Smooth muscle cell (in vitro differentiated cells): Measurements from ENCODE around the gene FOXC2. TPM values are rescaled to one million over a fixed set of nuclear protein-coding genes. Genes with fewer than 3 reads are reported as not detected.

Experiments used
- DNase-seq: peaks from one replicate; lab custom pipeline; 2025; ENCODE audit not compliant: unreplicated experiment; lab: John Stamatoyannopoulos, UW
- H2AFZ ChIP-seq: fragments of 200-600 bp; sonication (generic); 2 replicates; pipeline ENCODE4 v1.6.0; 2016; ENCODE audit warnings: antibody characterized with exemption, low read depth, mild to moderate bottlenecking
- H3F3A ChIP-seq: fragments of 200-600 bp; sonication (generic); 2 replicates; pipeline ENCODE4 v1.6.0; 2017; ENCODE audit warnings: antibody characterized with exemption, low read depth
- H3K27ac ChIP-seq: fragments of 200-600 bp; sonication (generic); 2 replicates; pipeline ENCODE4 v1.5.1; 2016; ENCODE audit warnings: low read depth, mild to moderate bottlenecking
- H3K27me3 ChIP-seq: fragments of 200-600 bp; sonication (generic); 2 replicates; pipeline ENCODE4 v1.6.1; 2016; ENCODE audit warnings: low read depth, mild to moderate bottlenecking
- H3K36me3 ChIP-seq: fragments of 200-600 bp; sonication (generic); 2 replicates; pipeline ENCODE4 v1.5.1; 2016; ENCODE audit warnings: low read depth
- H3K4me1 ChIP-seq: fragments of 200-600 bp; sonication (generic); 2 replicates; pipeline ENCODE4 v1.5.1; 2016; ENCODE audit warnings: low read depth
- H3K4me2 ChIP-seq: fragments of 200-600 bp; sonication (generic); 2 replicates; pipeline ENCODE4 v1.6.0; 2016; ENCODE audit warnings: mild to moderate bottlenecking
- H3K4me3 ChIP-seq: fragments of 200-600 bp; sonication (generic); 2 replicates; pipeline ENCODE4 v1.5.1; 2016; ENCODE audit warnings: mild to moderate bottlenecking
- H3K79me2 ChIP-seq: fragments of 200-600 bp; sonication (generic); 2 replicates; pipeline ENCODE4 v1.6.0; 2016; ENCODE audit warnings: low read depth, mild to moderate bottlenecking
- H3K9ac ChIP-seq: fragments of 200-600 bp; sonication (generic); 2 replicates; pipeline ENCODE4 v1.6.0; 2016; ENCODE audit warnings: low read depth
- H3K9me3 ChIP-seq: fragments of 200-600 bp; sonication (generic); replicated peaks from 2 replicates; pipeline ENCODE4 v1.5.1; 2016; ENCODE audit warnings: low read depth
- H4K20me1 ChIP-seq: fragments of 200-600 bp; sonication (generic); 2 replicates; pipeline ENCODE4 v1.6.0; 2016; ENCODE audit warnings: low read depth
- WGBS: methylation state at CpG from one replicate; pipeline ENCODE4 v1.1.7; 2016; ENCODE audit warnings: low lambda C conversion rate; 5-methylcytosine and 5-hydroxymethylcytosine counted together
- polyA plus RNA-seq: library from polyadenylated mRNA; unstranded; fragments of >200 nt; fragmentation: Nextera tagmentation; extraction: Ambion mirVana; gene quantifications from 2 replicates; pipeline ENCODE4 v1.2.1, GENCODE V29; 2016
- total RNA-seq: library from RNA; depleted of rRNA; stranded (reverse); fragments of >200 nt; gene quantifications from 2 replicates; pipeline ENCODE4 v1.2.3, GENCODE V29; 2014
- TF ChIP-seq, protein P1 (sequence below): fragments of 200-600 bp; sonication (generic); IDR thresholded peaks from 2 replicates; pipeline ENCODE4 v1.5.1; 2017; ENCODE audit warnings: borderline replicate concordance, mild to moderate bottlenecking, antibody characterized with exemption; ENCODE audit not compliant: insufficient read depth, poor library complexity, severe bottlenecking

FOXC2 gene
- total and polyA plus RNA-seq, 2 experiments from 2014 or later, result 2.7 to 18.0 TPM

- TF ChIP-seq, protein P1, sequence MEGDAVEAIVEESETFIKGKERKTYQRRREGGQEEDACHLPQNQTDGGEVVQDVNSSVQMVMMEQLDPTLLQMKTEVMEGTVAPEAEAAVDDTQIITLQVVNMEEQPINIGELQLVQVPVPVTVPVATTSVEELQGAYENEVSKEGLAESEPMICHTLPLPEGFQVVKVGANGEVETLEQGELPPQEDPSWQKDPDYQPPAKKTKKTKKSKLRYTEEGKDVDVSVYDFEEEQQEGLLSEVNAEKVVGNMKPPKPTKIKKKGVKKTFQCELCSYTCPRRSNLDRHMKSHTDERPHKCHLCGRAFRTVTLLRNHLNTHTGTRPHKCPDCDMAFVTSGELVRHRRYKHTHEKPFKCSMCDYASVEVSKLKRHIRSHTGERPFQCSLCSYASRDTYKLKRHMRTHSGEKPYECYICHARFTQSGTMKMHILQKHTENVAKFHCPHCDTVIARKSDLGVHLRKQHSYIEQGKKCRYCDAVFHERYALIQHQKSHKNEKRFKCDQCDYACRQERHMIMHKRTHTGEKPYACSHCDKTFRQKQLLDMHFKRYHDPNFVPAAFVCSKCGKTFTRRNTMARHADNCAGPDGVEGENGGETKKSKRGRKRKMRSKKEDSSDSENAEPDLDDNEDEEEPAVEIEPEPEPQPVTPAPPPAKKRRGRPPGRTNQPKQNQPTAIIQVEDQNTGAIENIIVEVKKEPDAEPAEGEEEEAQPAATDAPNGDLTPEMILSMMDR, result no peak
- no peaks in the 10 kb centered on the region for H3K27me3 ChIP-seq
- peaks cover 6% of the 10 kb centered on the region for H4K20me1 ChIP-seq
- no peak overlapping the region for H3K9ac ChIP-seq
- 82% methylated on average over 8 of the region's 8 CpGs for WGBS
- H3K4me3 ChIP-seq, result no peak overlapping the region
- H2AFZ ChIP-seq, result no peak overlapping the region
- H3F3A ChIP-seq, result no peaks in the 10 kb centered on the region
- H3K79me2 ChIP-seq, result peaks cover 5% of the 10 kb centered on the region
- no peaks in the 10 kb centered on the region for H3K9me3 ChIP-seq
- H3K4me1 ChIP-seq, result peaks cover 4% of the 10 kb centered on the region
- no peak overlapping the region for H3K27ac ChIP-seq
- DNase-seq, result no peak
- H3K36me3 ChIP-seq, result peaks cover 3% of the 10 kb centered on the region
- no peak overlapping the region for H3K4me2 ChIP-seq
Measured at GRCh38 chr16:86549076-86549892, 17.3 kb upstream of the FOXC2 start.

- H3K9ac ChIP-seq, result no peak overlapping the region
- DNase-seq, result no peak
- H3K27me3 ChIP-seq, result no peaks in the 10 kb centered on the region
- no peak overlapping the region for H2AFZ ChIP-seq
- H3K9me3 ChIP-seq, result no peaks in the 10 kb centered on the region
- peaks cover 6% of the 10 kb centered on the region for H3K4me1 ChIP-seq
- H3K79me2 ChIP-seq, result peaks cover 10% of the 10 kb centered on the region
- H3K4me2 ChIP-seq, result no peak overlapping the region
- TF ChIP-seq, protein P1, result no peak
- H3K4me3 ChIP-seq, result no peak overlapping the region
- WGBS, result 98% methylated on average over 7 of the region's 7 CpGs
- H4K20me1 ChIP-seq, result peaks cover under 1% of the 10 kb centered on the region
- no peak overlapping the region for H3K27ac ChIP-seq
- H3F3A ChIP-seq, result no peaks in the 10 kb centered on the region
- H3K36me3 ChIP-seq, result peaks cover 3% of the 10 kb centered on the region
Measured at GRCh38 chr16:86549893-86550190, 16.8 kb upstream of the FOXC2 start.

DNA sequence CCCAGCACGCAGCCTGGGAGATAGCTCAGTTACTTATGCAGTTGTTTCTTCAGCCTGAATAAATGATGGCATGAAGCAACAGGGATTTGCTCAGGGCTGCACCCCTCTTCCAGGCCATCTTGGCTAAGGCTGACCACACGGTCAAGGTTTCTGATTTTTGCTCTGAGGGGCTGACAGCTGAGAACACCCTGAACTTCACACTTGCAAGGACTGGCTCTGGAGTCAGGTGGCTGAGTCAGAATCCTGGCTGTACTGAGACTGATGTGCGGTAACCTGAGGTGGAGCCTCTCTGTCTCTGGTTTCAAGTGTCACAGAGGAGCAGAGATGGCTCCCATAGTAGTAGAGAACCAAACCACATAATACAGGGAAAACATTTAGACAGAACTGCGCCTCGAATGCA, 16.3 kb upstream of the FOXC2 start:
- no peaks in the 10 kb centered on the region for H4K20me1 ChIP-seq
- H3K4me2 ChIP-seq, result no peak overlapping the region
- H3K27ac ChIP-seq, result no peak overlapping the region
- H3K79me2 ChIP-seq, result peaks cover 10% of the 10 kb centered on the region
- no peaks in the 10 kb centered on the region for H3K9me3 ChIP-seq
- no peak overlapping the region for H2AFZ ChIP-seq
- H3F3A ChIP-seq, result no peaks in the 10 kb centered on the region
- no peak for DNase-seq
- H3K4me3 ChIP-seq, result no peak overlapping the region
- no peaks in the 10 kb centered on the region for H3K27me3 ChIP-seq
- peaks cover 3% of the 10 kb centered on the region for H3K36me3 ChIP-seq
- TF ChIP-seq, protein P1, result no peak
- H3K9ac ChIP-seq, result no peak overlapping the region
- 96% methylated on average over 5 of the region's 5 CpGs for WGBS
- H3K4me1 ChIP-seq, result peaks cover 6% of the 10 kb centered on the region

GRCh38 chr16:86553356-86553755, 13.3 kb upstream of the FOXC2 start:
- H4K20me1 ChIP-seq, result no peaks in the 10 kb centered on the region
- H3K4me1 ChIP-seq, result peaks cover 11% of the 10 kb centered on the region
- TF ChIP-seq, protein P1, result no peak
- WGBS, result 99% methylated on average over 18 of the region's 22 CpGs
- no peaks in the 10 kb centered on the region for H3K36me3 ChIP-seq
- H3K9me3 ChIP-seq, result no peaks in the 10 kb centered on the region
- no peak for DNase-seq
- peaks cover 10% of the 10 kb centered on the region for H3K79me2 ChIP-seq
- H3K4me3 ChIP-seq, result no peak overlapping the region
- no peaks in the 10 kb centered on the region for H3K27me3 ChIP-seq
- H3K27ac ChIP-seq, result no peak overlapping the region
- no peak overlapping the region for H3K9ac ChIP-seq
- H3F3A ChIP-seq, result no peaks in the 10 kb centered on the region
- H2AFZ ChIP-seq, result no peak overlapping the region
- H3K4me2 ChIP-seq, result no peak overlapping the region
